GM23338 (cell line): ENCODE results near the gene CPLX1. TPM values are rescaled to one million over a fixed set of nuclear protein-coding genes. Genes with fewer than 3 reads are reported as not detected.

Source experiments
- ATAC-seq: fragments of 200-7000 bp; cut with Tn5 transposase; 3 replicates; pipeline ENCODE4 v1.9.1; 2020
- DNase-seq: peaks from one replicate; pipeline ENCODE4 v3.0.0-alpha.2; 2015; ENCODE audit warnings: low spot score
- H2AFZ ChIP-seq: fragments of 200-600 bp; sonication (generic); 2 replicates; pipeline ENCODE4 v1.8.0; 2016; ENCODE audit warnings: antibody characterized with exemption, mild to moderate bottlenecking, moderate library complexity
- H3F3A ChIP-seq: fragments of 200-600 bp; sonication (generic); replicated peaks from 2 replicates; pipeline ENCODE4 v1.8.0; 2017; ENCODE audit warnings: antibody characterized with exemption, mixed run types, low read depth
- H3K27ac ChIP-seq: fragments of 200-600 bp; sonication (generic); 2 replicates; pipeline ENCODE4 v1.6.1; 2016; ENCODE audit warnings: low read depth
- H3K27me3 ChIP-seq: fragments of 200-600 bp; sonication (generic); 2 replicates; pipeline ENCODE4 v1.8.0; 2016; ENCODE audit warnings: mild to moderate bottlenecking, mixed run types, moderate library complexity; ENCODE audit not compliant: insufficient read depth
- H3K36me3 ChIP-seq: fragments of 200-600 bp; sonication (generic); 2 replicates; pipeline ENCODE4 v1.8.0; 2016; ENCODE audit warnings: mild to moderate bottlenecking; ENCODE audit not compliant: insufficient read depth
- H3K4me1 ChIP-seq: fragments of 200-600 bp; sonication (generic); 2 replicates; pipeline ENCODE4 v1.8.0; 2016; ENCODE audit warnings: mild to moderate bottlenecking, moderate library complexity; ENCODE audit not compliant: insufficient read depth
- H3K4me2 ChIP-seq: fragments of 200-600 bp; sonication (generic); 2 replicates; pipeline ENCODE4 v1.7.1; 2017; ENCODE audit warnings: mixed run types
- H3K4me3 ChIP-seq: fragments of 200-600 bp; sonication (generic); 2 replicates; pipeline ENCODE4 v1.6.1; 2016; ENCODE audit warnings: mixed run types
- H3K79me2 ChIP-seq: fragments of 200-600 bp; sonication (generic); replicated peaks from 2 replicates; pipeline ENCODE4 v1.8.0; 2017; ENCODE audit warnings: mild to moderate bottlenecking; ENCODE audit not compliant: insufficient read depth
- H3K9me2 ChIP-seq: fragments of 200-600 bp; sonication (generic); 2 replicates; pipeline ENCODE4 v1.8.0; 2017; ENCODE audit not compliant: insufficient read depth
- H4K20me1 ChIP-seq: fragments of 200-600 bp; sonication (generic); replicated peaks from 2 replicates; pipeline ENCODE4 v1.8.0; 2017; ENCODE audit warnings: mild to moderate bottlenecking; ENCODE audit not compliant: insufficient read depth
- H3K27ac Mint-ChIP-seq: 2 replicates; pipeline ENCODE4 v1.8.0; 2020; ENCODE audit warnings: inconsistent platforms, mild to moderate bottlenecking, moderate library complexity, mixed read lengths
- H3K27me3 Mint-ChIP-seq: 3 replicates; pipeline ENCODE4 v1.8.0; 2022; ENCODE audit warnings: low read depth, mild to moderate bottlenecking, moderate library complexity, mixed read lengths, inconsistent platforms; ENCODE audit not compliant: insufficient read depth, poor library complexity
- H3K36me3 Mint-ChIP-seq: 3 replicates; pipeline ENCODE4 v1.8.0; 2021; ENCODE audit warnings: low read depth, mild to moderate bottlenecking, inconsistent platforms, moderate library complexity, mixed read lengths
- H3K4me1 Mint-ChIP-seq: 3 replicates; pipeline ENCODE4 v1.8.0; 2020; ENCODE audit warnings: mild to moderate bottlenecking, inconsistent platforms, mixed read lengths
- H3K4me3 Mint-ChIP-seq: 3 replicates; pipeline ENCODE4 v1.8.0; 2021; ENCODE audit warnings: moderate library complexity, mild to moderate bottlenecking, inconsistent platforms, mixed read lengths
- H3K9me3 Mint-ChIP-seq: 3 replicates; pipeline ENCODE4 v1.8.0; 2020; ENCODE audit warnings: moderate library complexity, mild to moderate bottlenecking, inconsistent platforms, mixed read lengths
- CREB1 ChIP-seq: fragments of 250-450 bp; sonication (Bioruptor Pico); IDR thresholded peaks from 2 replicates; pipeline ENCODE4 v1.5.0; 2020; ENCODE audit warnings: low read depth, mild to moderate bottlenecking, moderate library complexity
- EZH2 ChIP-seq: fragments of 200-600 bp; sonication (generic); IDR thresholded peaks from one replicate; pipeline ENCODE4 v1.8.0; 2017; ENCODE audit warnings: antibody characterized with exemption, mild to moderate bottlenecking, low read depth; ENCODE audit not compliant: unreplicated experiment
- EZH2phosphoT487 ChIP-seq: fragments of 200-600 bp; sonication (generic); IDR thresholded peaks from one replicate; pipeline ENCODE4 v1.8.1; 2018; ENCODE audit warnings: antibody characterized with exemption; ENCODE audit not compliant: unreplicated experiment
- JUNB ChIP-seq: IDR thresholded peaks from one replicate; pipeline ENCODE4 v1.6.1; 2016; ENCODE audit warnings: antibody characterized with exemption; ENCODE audit not compliant: unreplicated experiment
- POLR2AphosphoS5 ChIP-seq: IDR thresholded peaks from 2 replicates; pipeline ENCODE4 v1.6.1; 2016; ENCODE audit warnings: antibody characterized with exemption, low read depth
- STAT1 ChIP-seq: IDR thresholded peaks from one replicate; pipeline ENCODE4 v1.6.1; 2016; ENCODE audit warnings: antibody characterized with exemption; ENCODE audit not compliant: unreplicated experiment
- ZNF114 ChIP-seq: fragments of 250-450 bp; sonication (Bioruptor Pico); IDR thresholded peaks from 2 replicates; pipeline ENCODE4 v1.5.0; 2020; ENCODE audit warnings: mild to moderate bottlenecking, moderate library complexity
- ZNF331 ChIP-seq: fragments of 250-450 bp; sonication (Bioruptor Pico); IDR thresholded peaks from 2 replicates; pipeline ENCODE4 v1.5.0; 2020; ENCODE audit warnings: low read depth, mild to moderate bottlenecking, moderate library complexity
- polyA plus RNA-seq: library from polyadenylated mRNA; unstranded; fragments of >200 nt; fragmentation: Nextera tagmentation; extraction: Ambion mirVana; gene quantifications from 2 replicates; pipeline ENCODE4 v1.2.1, GENCODE V29; 2016
- total RNA-seq: library from RNA; depleted of rRNA; stranded (reverse); fragments of >200 nt; shearing (Covaris generic); gene quantifications from 2 replicates; pipeline ENCODE4 v1.2.3, GENCODE V29; 2014
- TF ChIP-seq, protein P1 (sequence below): IDR thresholded peaks from one replicate; pipeline ENCODE4 v1.6.1; 2018; ENCODE audit warnings: antibody characterized with exemption; ENCODE audit not compliant: unreplicated experiment
- TF ChIP-seq, protein P2 (sequence below): IDR thresholded peaks from 2 replicates; pipeline ENCODE4 v1.6.1; 2016; ENCODE audit warnings: antibody characterized with exemption

CPLX1 gene
- total and polyA plus RNA-seq, 2 experiments from 2014 or later = 0.86 to 0.97 TPM

DNA sequence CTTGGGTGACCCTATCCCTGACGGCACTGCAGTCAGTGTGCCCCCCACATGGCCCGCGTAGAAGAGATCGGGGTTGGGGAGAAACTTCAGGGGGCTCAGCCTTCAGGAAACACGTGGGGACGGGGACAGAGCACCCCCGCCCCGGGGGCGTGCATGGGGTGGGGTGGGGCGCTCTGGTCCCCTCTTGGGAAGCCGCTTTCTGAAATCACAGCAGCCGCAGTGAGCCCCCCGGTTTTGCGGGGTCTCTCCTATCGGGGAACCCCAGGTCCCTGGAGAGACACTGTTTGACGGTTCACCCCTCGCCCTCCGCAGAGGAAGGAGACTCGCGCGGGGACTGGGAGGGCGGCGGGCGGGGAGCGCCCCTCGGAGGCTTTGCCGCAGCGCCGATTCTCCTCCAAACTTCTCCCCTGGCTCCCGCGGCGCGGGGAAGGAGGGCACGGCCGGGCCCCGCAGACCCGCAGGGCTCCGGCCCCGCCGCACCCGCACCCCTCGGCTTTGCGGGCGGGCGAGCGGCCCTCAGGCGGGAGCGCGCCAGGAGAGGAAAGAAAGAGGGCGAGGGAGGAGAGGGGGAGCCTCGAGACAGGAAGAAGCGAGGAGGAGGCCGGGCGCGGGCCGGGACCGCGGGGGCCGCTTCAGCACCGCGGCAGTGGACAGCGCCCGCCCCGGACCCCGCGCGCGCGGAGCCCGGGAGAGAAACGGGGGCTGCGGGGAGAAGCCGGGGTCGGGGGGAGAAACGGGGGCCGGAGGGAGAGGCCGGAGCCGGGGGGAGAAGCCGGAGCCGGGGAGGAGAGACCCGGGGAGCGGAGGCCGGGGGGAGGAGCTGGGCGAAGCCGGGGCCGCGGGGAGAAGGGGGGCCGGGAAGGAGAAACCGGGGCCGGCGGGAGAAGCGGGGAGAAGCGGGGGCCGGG is 612 bp downstream of the CPLX1 start:
- Histone ChIP-seq H3K4me3 (peak overlapping the region; percentile 55), H3K9me2 (no peaks in the 10 kb centered on the region), H4K20me1 (no peaks in the 10 kb centered on the region), H3K27ac (no peak overlapping the region), H3K4me2 (peak overlapping the region; percentile 79), H3K79me2 (no peaks in the 10 kb centered on the region), H2AFZ (no peak overlapping the region), H3K27me3 (peaks cover 61% of the 10 kb centered on the region), H3K36me3 (no peaks in the 10 kb centered on the region), H3K4me1 (no peaks in the 10 kb centered on the region), H3F3A (no peaks in the 10 kb centered on the region)
- Mint-ChIP-seq H3K9me3 (no peaks in the 10 kb centered on the region; the same call in 2 of the 3 replicates), H3K27me3 (peaks cover 75% of the 10 kb centered on the region), H3K27ac (no peak overlapping the region), H3K4me1 (peaks cover 5% of the 10 kb centered on the region; the same call in 1 of the 3 replicates), H3K4me3 (peak overlapping the region; percentile 34; the same call in 1 of the 3 replicates), H3K36me3 (no peaks in the 10 kb centered on the region; the same call in 2 of the 3 replicates)
- DNase-seq (peak; percentile 68), ATAC-seq (peak; percentile 14)
- TF ChIP-seq POLR2AphosphoS5 (no peak), STAT1 (no peak), EZH2 (peak; percentile 73), ZNF331 (no peak)
- TF ChIP-seq, protein P1, sequence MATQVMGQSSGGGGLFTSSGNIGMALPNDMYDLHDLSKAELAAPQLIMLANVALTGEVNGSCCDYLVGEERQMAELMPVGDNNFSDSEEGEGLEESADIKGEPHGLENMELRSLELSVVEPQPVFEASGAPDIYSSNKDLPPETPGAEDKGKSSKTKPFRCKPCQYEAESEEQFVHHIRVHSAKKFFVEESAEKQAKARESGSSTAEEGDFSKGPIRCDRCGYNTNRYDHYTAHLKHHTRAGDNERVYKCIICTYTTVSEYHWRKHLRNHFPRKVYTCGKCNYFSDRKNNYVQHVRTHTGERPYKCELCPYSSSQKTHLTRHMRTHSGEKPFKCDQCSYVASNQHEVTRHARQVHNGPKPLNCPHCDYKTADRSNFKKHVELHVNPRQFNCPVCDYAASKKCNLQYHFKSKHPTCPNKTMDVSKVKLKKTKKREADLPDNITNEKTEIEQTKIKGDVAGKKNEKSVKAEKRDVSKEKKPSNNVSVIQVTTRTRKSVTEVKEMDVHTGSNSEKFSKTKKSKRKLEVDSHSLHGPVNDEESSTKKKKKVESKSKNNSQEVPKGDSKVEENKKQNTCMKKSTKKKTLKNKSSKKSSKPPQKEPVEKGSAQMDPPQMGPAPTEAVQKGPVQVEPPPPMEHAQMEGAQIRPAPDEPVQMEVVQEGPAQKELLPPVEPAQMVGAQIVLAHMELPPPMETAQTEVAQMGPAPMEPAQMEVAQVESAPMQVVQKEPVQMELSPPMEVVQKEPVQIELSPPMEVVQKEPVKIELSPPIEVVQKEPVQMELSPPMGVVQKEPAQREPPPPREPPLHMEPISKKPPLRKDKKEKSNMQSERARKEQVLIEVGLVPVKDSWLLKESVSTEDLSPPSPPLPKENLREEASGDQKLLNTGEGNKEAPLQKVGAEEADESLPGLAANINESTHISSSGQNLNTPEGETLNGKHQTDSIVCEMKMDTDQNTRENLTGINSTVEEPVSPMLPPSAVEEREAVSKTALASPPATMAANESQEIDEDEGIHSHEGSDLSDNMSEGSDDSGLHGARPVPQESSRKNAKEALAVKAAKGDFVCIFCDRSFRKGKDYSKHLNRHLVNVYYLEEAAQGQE = peak; percentile 81

DNA sequence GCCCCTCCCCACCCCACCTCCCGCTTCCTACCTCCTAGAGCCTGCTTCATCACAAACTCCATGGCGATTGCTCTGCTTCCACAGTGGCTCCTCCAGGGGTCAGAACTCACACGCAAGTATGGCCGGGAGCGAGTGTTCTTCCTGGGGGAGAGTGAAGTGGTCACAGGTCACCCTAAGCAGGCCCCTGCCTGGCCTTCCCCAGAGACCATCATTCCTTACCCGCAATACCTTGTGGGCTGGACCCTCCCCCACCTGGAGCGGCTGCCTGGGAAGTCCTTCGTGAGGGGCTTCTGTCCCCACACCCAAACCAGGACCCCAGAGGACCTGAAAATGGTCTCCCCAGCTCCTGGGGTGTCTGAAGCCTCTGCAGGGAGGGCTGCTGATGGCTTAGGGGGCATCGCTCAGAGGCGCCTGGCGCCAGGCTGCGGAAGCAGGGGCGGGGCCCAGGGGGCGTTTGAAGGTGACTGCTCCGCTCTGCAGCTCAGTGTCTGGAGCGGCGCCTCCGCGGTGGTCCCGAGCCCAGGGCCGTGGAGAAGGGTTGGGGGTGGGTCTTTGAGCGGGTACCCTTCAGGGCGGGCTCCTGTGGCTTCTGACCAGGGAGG is 1.4 kb downstream of the CPLX1 start:
- H3K4me3 ChIP-seq = peak overlapping the region; percentile 55
- H3K4me1 ChIP-seq = no peaks in the 10 kb centered on the region
- H3K27me3 Mint-ChIP-seq = peaks cover 82% of the 10 kb centered on the region
- ATAC-seq (peak; percentile 16), DNase-seq (peak; percentile 43)
- peak overlapping the region; percentile 79 for H3K4me2 ChIP-seq
- no peaks in the 10 kb centered on the region for H3K36me3 ChIP-seq
- H3K4me3 Mint-ChIP-seq = peak overlapping the region; percentile 55; the same call in 2 of the 3 replicates
- peaks cover 5% of the 10 kb centered on the region; the same call in 1 of the 3 replicates for H3K4me1 Mint-ChIP-seq
- no peak overlapping the region for H3K27ac ChIP-seq
- TF ChIP-seq ZNF114 = no peak
- TF ChIP-seq, protein P2, sequence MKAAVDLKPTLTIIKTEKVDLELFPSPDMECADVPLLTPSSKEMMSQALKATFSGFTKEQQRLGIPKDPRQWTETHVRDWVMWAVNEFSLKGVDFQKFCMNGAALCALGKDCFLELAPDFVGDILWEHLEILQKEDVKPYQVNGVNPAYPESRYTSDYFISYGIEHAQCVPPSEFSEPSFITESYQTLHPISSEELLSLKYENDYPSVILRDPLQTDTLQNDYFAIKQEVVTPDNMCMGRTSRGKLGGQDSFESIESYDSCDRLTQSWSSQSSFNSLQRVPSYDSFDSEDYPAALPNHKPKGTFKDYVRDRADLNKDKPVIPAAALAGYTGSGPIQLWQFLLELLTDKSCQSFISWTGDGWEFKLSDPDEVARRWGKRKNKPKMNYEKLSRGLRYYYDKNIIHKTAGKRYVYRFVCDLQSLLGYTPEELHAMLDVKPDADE = no peak
- TF ChIP-seq JUNB = no peak
- TF ChIP-seq EZH2phosphoT487 = no peak
- TF ChIP-seq, protein P1 = no peak
- TF ChIP-seq CREB1 (CRISPR knock-in tag) = no peak
- H4K20me1 ChIP-seq = no peaks in the 10 kb centered on the region
- no peaks in the 10 kb centered on the region for H3K9me2 ChIP-seq
- no peaks in the 10 kb centered on the region for H3F3A ChIP-seq
- H3K27ac Mint-ChIP-seq = no peak overlapping the region
- H2AFZ ChIP-seq = no peak overlapping the region
- H3K36me3 Mint-ChIP-seq = no peaks in the 10 kb centered on the region; the same call in 2 of the 3 replicates
- H3K27me3 ChIP-seq = peaks cover 61% of the 10 kb centered on the region
- H3K9me3 Mint-ChIP-seq = no peaks in the 10 kb centered on the region; the same call in 2 of the 3 replicates
- no peaks in the 10 kb centered on the region for H3K79me2 ChIP-seq
